A172 (cell line): ENCODE data around the gene PLXNA2. TPM values are rescaled to one million over a fixed set of nuclear protein-coding genes. Genes with fewer than 3 reads are reported as not detected.

Source experiments
- DNase-seq: peaks from one replicate; pipeline ENCODE4 v3.0.0-alpha.2; 2015; ENCODE audit warnings: low spot score
- total RNA-seq: library from RNA; depleted of rRNA; stranded (reverse); fragments of >200 nt; shearing (Covaris generic); gene quantifications from 2 replicates; pipeline ENCODE4 v1.2.3, GENCODE V29; 2014

PLXNA2 gene
- total RNA-seq, 1 experiment from 2014 or later: 15.8 TPM

DNA sequence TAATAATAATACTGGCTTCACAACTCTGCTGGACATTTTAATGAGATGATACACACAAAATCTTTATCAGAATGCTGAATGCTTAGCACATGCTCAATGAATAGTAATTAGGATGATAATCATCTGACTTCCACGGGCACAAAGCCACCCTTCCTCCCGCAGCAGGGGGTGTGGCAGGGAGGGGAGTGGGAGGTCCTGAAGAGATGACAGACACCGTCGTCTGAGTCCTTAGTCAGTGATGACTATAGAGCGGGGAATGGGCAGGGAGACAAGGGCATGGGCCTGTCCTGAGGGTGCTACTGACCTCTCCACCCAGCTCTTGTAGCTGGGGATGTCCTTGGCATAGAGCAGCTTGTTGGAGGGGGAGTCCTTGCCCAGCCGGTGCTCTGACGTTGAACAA is 215.7 kb downstream of the PLXNA2 start:
- no peak for DNase-seq

DNA sequence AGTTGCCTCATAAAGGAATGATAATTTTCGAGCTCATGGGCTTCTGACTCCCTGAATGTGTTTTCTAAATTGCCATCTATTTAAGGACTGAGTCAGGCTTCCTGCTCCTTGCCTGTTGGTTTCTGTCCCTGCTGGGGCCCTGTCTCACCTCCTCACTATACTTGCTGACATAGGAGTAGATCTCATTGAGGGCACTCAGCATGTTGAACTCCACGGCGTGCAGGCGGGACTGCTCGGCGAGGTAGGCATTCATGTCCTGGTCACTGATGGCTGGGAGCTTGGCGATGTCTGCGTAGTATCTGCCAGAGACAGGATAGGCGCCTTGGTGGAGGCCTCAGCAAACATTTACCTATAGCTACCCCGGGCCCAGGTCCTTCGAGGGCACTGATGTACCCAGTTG is 216.3 kb downstream of the PLXNA2 start:
- DNase-seq: no peak

DNA sequence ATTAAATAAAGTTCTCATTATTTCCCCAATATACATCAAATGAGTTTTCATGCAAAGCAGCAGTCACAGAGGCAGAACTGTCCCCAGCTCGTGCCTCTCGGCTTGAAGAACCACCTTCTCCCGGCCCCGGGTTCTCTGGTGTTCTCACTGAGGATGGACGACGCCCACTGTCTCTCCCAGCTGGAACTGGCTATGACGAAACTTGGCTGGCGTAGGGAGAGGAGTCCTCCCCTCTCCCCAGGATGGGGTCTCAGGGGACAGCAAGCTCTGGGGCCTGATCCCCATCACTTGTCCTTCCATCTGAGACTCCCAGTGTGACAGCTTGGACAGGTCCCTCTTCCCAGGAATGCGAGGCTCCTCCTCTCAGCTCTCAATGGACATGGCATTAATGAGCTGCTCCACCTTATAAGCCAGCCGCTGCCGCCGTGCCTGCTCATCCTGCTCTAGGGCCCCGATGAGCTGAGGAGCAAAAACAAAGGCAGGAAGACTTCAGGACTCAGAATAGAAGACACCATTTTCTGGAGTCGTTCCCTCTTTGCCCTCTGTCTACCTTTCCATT is 217.2 kb downstream of the PLXNA2 start:
- no peak for DNase-seq

DNA sequence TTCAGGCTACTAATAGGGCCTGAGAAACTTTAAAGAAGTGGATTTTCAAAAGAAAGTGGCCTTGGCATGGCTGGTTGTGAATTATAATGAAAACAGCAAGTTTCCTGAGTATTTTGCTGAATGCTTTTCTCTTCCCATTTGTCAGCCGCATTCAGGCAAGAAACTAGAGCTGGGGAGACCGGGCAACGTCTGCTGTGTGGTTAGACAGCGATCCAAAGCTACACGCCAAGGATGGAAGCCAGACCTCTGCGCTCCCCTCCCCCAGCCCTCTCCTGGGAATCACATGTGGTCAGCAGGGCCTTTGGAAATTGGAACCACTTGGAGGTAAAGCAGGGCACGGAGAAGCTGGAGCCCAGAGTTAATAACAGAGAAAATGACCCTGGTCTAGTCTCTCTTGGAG is 219.2 kb downstream of the PLXNA2 start:
- no peak for DNase-seq

DNA sequence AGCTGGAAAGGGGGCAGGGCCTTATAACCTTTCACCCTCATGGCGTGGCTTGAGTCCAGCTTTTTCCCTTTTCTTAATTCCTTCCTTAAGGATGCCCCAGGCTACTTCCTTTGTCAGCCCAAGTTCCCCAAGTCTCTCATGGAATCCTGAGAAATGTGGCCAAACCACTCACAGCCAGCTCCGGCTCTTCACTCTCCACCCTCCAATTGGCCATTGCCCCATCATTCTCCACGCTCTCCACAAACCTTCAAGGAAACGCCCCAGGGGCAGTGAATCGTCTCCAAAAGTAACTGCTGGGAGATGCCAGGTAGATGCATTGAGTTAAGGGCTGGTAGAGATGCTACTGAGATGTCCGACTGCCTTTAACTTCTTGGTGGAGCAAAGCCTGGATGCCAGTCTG is 219.8 kb downstream of the PLXNA2 start:
- no peak for DNase-seq

DNA sequence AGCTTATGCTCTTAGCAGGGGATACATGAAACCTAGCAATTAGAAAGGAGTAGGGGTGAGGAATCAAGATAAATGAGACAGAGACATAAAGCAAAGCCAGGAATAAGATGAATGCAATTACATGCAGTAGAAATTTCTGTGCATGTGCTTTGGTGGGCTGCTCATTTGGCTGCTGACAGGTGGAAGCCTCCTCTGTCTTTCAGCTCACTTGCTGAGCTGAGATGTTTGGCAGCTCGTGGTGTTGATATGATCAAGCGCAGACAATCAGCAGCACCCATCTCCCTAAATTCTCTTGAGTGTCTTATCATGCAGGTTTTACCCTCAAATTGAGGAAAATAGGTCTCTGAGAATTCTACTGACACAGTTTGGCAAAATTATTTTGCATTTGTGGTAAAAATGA is 224.9 kb downstream of the PLXNA2 start:
- no peak for DNase-seq

DNA sequence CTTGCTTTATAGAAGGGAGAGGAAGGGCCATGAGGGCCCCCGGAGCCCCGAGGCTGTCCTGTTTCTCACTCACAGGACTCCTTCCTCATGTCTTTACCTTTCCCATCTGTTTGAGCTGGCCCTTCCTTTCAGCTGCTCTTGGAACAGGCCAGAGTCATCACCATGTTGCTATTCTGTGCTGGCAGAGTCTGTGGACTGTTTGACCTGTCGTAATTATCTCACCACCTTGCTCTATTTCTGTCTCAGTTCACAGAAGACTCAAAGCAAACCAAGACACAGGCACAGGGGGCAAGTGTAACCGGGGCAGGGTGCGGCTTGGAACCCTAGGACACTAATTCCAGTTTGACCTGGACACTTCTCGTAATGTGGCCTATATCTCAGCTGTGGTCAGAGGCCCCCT is 228.9 kb downstream of the PLXNA2 start:
- no peak for DNase-seq

DNA sequence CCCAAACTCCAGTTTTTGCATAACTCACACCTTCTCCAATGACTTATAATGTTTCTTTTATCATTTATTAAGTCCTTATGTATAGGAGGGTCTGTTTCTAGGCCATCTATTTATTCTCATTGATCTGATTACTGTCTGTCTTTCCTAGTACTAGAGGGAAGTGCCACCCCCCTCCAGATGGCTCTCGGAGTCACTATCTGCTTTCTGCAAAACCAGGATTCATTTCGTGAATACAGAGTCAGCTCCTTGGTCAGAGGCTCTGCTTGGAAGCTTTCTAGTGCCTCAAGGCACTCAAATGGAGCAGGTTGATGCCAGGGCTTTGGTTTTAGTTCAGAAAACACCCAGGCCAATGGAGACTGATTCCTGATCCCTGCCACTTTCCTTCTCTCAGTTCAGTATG is 231.0 kb downstream of the PLXNA2 start:
- DNase-seq: no peak

DNA sequence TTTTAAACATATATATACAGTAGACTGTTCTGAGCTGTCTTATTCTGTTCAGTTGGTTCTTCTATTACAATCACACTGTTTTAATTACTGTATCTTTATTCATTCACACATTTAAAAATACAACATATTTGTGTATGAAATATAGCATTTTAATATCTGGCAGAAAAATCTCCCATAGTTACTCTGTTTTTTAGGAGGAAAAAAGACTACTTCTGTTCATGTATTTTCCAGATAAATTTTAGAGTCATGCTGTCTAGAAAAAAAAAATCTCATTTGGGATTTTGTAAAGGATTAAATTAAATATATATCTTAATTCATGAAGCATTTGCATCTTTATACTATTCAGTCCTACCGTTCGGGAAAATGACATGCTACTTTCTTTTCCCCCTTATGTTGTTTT is 231.5 kb downstream of the PLXNA2 start:
- no peak for DNase-seq

DNA sequence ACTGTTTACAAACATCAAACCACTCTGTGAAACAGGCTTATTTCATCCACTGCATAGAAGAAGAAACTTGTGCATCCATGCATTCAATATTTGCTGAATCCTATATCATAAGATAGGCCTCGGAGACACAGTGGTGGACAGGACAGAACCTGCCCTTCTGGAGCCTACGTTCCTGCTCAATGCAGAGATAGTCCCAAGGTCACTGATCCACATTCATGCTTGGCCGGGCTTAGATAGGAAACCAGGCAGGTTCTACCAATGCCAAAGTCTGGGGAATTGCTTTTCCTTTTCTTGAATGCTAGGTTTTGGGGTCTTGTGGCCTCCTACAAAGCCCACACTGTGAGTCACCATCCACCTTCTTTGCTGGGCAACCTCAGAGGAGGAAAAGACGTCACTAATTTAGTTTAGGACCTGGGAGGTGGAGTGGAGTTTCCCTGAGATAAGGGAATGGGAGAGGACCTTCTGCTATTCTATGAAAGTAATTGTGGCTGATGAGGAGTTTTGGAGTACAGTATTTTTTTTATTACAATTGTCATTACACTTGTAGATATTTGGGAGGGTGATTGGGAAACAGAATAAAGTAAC is 233.6 kb downstream of the PLXNA2 start:
- DNase-seq: no peak

DNA sequence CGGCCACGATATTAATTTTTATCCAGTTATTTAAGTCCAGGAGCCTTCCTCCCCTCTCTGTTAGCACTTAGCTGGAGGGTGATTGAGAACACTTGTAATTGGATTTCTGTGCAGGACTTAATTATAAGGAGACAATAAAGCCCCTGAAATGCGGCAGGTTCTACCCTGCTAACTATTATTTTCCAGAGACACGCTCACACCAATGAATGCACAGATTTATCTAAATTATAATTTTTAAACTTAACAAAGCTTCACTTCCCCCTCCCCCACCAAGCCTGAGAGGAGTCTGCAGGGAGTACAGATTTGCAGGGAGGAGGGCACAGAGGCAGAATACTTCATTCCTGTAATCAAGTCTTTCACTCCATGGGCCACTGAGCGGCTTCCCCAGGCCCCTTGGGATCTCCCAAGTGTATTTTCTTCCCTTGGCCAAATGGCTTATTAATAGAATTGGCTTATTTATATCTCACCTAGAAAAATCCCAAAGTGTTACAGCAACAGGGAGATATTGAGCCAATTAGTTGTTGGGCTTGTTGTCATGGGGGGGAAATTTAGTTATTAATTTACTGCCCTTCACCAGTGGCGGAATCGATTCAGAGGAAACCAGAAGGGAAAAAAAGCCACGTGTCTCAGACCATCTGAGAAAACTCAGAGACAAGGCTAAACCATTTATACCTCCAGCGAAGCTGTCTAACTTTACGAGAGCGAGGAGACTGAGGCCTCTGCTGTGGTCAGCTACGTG is 234.3 kb downstream of the PLXNA2 start:
- DNase-seq: no peak

DNA sequence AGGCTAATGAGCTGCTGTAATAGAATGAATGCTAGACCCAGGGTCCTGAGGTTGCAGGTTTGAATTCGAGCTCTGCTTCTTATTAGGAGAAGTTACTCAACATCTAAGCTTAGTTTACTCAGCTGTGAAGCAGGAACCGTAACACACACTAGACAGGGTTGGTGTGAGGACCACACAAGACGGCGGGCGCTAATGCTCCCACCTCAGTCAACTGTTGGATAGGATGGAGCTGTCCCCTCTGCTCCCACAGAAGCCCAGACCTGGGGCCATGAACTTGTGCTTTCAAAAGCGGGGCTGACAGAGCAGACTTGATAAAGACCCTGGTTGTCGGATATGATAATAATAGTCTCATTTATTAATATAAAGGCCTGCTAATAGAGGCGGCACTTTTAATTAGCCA is 234.9 kb downstream of the PLXNA2 start:
- DNase-seq: no peak

DNA sequence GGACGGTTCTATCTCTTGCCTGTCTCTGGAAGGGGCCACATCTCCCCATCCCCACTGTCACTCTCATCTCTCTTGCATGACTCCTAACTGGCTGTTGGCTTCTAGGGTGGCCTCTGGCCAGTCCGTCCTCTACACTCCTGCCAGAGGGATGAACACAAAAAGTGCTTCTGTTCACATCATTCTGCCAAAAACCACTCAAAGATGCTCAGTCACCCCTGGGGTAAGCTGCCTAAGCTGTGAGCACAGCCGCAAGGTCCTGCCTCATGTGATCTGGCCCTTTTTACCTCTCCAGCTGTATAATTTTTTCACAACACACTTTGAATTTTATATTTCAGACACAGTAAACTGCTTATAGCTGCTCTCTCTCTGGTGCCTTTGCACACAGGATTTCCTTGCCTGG is 235.7 kb downstream of the PLXNA2 start:
- DNase-seq: no peak

DNA sequence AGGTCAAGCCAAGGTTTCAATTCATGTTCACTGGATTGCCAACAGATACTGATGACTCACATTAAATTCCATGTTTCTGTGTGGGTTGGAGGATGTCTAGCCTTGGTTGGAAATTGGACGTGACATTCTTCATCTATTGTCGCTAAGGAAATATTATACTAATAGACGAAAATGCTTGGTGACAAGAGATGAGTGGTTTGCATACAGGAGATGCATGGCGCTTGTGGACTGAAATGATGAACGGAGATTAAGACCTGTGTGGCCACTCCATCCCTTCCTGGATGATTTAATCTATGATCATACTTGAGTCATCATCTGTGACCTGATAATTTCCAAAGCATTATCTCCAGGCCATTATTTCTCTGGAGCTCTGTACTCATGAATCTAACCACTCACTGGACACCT is 236.2 kb downstream of the PLXNA2 start:
- peak; percentile 45 for DNase-seq

DNA sequence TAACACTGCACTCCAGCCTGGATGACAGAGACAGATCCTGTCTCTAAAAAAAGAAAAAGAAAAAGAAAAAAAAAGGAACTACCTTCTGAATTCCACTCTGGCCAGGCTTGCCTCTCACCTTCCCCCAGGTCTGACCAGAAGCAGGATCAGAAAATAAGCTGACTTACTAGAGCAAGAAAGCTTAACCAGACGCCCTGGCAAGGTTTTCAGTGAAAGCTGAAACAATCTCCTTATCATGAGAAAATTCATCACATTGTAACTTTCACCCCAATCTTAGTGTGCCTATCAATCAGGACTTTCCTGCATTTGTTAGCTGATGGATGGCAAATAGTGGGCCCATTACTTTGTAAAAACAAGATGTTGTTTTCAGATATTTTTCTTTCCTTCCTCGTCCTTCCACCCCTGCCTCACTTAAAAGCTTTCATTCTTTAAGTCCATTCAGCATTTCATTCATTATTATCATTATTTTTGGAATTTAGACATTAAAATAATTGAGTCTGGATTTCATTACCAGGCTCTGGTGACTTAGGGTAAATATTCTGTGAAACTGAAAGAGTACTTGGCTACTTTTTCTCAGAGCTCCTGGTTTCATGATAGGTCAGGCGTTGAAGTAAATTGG is 236.8 kb downstream of the PLXNA2 start:
- DNase-seq: no peak

DNA sequence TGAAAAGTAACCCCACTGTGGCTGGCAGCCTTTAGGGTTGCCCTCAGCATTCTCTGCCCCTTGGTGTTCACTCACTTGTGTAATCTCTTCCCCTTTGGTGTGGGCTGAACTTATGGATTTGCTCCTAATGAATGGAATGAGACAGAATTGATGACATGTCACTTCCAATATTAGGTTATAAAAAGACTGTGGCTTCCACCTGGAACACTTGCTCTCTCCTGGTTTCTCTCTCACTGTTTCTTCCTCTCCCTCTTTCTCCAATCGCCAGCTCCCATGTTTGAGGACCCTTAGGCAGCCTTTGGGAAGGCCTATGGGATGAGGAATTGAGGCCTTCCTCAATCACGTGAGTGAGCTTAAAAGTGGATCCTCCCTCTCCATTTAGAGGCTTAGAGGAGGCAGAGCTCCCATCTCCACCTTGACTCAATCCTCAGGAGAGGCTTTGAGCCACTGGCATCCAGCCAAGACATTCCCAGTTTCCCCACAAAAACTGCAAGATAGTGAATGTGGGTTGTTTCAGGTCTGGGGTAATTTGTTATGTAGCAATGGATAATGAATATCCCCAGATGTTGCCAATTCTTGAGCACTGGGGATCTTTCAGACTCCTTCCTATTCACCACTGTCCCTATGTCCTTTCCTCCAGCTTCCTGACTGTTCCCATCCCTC is 237.8 kb downstream of the PLXNA2 start:
- no peak for DNase-seq

DNA sequence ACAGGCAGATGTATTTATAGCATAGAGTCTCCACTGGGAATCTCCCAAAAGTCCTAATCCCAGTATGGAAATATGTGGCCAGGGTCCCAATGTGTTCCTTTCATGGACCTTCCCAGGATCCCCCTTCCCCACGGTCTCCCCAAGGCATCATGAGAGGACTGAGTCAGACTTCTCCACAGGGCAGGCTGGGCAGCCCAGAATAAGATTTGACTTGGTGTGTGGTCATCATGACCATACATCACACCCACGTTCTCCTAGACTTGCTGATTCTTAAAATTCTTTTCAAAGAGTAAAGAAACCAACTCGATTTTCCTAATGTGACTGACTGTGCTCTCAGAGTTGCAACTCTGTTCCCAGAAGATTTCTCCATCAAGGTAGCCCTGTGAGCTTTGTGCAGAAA is 239.3 kb downstream of the PLXNA2 start:
- DNase-seq: no peak

DNA sequence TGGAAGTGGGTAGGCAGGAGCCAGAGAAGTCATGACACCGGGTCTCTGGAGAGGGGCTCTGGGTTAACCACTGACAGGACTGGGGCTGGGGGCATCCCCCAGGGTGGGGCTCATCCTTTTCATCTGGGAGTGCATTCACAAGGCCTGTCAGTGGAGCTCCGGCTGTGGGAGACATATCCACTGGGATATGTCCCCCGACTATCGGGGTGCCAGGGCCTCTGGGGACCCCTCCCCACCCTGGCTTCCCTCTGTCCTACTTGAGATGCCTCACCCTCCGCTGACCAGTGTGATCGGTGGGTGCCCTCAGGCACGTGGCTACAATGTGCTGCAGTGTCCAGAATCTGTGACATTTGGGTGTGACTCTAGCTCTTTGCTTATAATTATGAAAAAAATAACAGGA is 240.9 kb downstream of the PLXNA2 start:
- no peak for DNase-seq

DNA sequence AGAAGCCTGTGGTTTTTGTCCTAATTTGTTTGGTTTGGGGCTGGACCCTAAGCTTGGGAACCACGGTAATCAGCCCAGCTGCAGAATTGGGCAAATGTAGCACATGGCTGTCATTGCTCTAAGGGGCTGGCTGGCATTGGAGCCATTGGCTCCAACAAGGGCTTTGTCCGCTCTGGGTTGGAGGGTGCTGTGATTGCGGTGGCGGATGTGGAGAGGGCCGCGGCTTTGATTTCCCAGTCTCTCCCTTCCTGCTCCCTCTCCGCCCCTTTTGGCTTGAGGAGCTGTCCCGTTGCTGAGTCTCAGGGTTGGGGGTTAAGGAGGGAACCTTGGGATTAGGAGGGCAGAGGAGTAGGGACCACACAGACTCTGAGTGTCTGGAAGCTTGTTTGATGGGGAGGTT is 241.5 kb downstream of the PLXNA2 start:
- DNase-seq: no peak

DNA sequence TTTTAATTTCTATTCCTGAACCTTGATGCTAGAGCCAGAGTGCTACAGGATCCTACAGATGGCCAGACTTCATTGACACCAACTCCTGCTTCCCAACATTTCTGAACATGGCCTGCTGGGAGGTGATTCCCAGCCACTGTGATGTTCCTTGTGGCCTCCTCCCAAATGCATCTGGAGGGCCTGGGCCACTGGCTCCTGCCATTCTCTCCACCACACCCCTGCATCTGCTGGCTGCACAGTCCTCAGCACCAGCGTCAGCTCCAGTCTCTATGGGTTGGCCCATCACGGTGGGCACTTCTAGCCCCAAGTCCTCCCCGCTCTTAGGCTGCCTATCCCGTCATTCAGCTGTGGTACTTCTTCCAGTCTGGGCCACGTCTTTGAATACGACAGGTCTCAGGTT is 242.1 kb downstream of the PLXNA2 start:
- DNase-seq: no peak

DNA sequence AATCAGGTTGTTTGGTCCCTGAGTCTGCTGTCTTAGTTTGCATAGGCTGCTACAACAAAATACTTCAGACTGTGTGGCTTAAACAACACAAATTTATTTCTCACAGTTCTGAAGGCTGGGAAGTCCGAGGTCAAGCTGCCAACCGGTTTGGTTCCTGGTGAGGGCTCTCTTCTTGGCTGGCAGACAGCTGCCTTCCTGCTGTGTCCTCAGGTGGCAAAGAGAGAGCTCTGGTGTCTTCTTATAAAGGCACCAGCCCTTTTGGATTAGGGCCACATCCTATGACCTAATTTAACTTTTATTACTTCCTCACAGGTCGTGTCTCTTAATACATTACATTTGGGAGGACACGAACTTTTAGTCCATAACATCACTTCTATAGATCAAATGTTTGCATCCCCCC is 243.7 kb downstream of the PLXNA2 start:
- DNase-seq: no peak

DNA sequence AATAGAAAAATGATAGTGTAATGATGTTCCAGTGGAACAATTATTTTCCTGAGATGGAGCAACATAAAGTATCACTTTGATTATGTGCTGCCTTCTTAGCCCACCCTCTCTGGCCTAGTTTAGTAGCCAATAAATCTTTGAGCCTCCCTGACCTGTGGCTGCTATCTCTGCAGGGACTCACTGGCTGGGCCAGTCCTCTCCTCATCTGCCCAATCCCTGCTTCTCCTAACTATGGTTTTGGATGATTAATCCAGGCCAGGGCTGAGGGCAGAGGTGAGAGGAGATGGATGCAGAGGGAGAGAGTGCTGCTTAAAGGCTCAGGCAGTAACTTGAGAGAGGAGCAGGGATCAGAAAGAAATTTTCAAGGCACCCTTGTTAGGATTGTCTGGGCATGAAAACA is 244.2 kb downstream of the PLXNA2 start:
- no peak for DNase-seq
